ENCODE measurements around the gene CWF19L2. TPM values are rescaled to one million over a fixed set of nuclear protein-coding genes. Genes with fewer than 3 reads are reported as not detected.

The CWF19L2 gene
- total RNA-seq, 1 donor from 2014 or later = 7.5 TPM

GRCh38 chr11:107493117-107493516 lies 35.5 kb upstream of the CWF19L2 start:
- DNase-seq (ENCODE audit: low read depth) = peak; percentile 55
- TF ChIP-seq, protein P1, sequence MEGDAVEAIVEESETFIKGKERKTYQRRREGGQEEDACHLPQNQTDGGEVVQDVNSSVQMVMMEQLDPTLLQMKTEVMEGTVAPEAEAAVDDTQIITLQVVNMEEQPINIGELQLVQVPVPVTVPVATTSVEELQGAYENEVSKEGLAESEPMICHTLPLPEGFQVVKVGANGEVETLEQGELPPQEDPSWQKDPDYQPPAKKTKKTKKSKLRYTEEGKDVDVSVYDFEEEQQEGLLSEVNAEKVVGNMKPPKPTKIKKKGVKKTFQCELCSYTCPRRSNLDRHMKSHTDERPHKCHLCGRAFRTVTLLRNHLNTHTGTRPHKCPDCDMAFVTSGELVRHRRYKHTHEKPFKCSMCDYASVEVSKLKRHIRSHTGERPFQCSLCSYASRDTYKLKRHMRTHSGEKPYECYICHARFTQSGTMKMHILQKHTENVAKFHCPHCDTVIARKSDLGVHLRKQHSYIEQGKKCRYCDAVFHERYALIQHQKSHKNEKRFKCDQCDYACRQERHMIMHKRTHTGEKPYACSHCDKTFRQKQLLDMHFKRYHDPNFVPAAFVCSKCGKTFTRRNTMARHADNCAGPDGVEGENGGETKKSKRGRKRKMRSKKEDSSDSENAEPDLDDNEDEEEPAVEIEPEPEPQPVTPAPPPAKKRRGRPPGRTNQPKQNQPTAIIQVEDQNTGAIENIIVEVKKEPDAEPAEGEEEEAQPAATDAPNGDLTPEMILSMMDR (conservative IDR thresholded peaks at IDR 0.05; ENCODE audit: low read depth, low read length) = no peak

GRCh38 chr11:107490836-107491235 lies 33.2 kb upstream of the CWF19L2 start:
- TF ChIP-seq, protein P1 (conservative IDR thresholded peaks at IDR 0.05; ENCODE audit: low read depth, low read length) = no peak
- no peak overlapping the region for H3K4me3 ChIP-seq (ENCODE audit: low read depth, low read length)
- no peak for DNase-seq (ENCODE audit: low read depth)

More at GRCh38 chr11:107493117-107493516, 35.5 kb upstream of the CWF19L2 start:
- H3K4me3 ChIP-seq (ENCODE audit: low read depth, low read length) = no peak overlapping the region

DNA sequence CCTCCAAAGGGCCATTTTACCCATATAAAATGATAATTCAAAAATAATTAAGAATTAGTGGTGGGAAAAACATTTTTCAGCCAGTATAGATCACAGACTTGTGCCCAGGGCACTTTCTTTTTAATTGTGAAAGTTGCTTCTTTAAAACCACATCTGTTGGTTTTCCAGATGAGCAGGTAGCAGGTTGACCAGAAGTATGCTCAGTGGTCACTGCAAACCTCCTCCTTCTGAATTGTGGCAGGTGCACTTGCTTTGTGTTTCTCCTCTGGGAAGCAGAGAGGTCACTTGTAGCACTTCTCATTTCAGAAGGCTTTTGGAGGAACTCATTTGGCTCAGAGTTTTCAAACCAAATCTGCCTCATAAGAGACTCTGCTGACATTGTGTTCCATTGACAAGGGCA lies 24.6 kb upstream of the CWF19L2 start:
- TF ChIP-seq, protein P1 (conservative IDR thresholded peaks at IDR 0.05; ENCODE audit: low read depth, low read length) = no peak
- no peak for DNase-seq (ENCODE audit: low read depth)

GRCh38 chr11:107478922-107479321 lies 21.3 kb upstream of the CWF19L2 start:
- TF ChIP-seq, protein P1 (conservative IDR thresholded peaks at IDR 0.05; ENCODE audit: low read depth, low read length) = no peak
- DNase-seq (ENCODE audit: low read depth) = no peak
- H3K4me3 ChIP-seq (ENCODE audit: low read depth, low read length) = no peak overlapping the region

More for the DNA sequence above, 24.6 kb upstream of the CWF19L2 start:
- no peak overlapping the region for H3K4me3 ChIP-seq (ENCODE audit: low read depth, low read length)

GRCh38 chr11:107477820-107478219 lies 20.2 kb upstream of the CWF19L2 start:
- DNase-seq (ENCODE audit: low read depth) = no peak
- TF ChIP-seq, protein P1 (conservative IDR thresholded peaks at IDR 0.05; ENCODE audit: low read depth, low read length) = no peak
- no peak overlapping the region for H3K4me3 ChIP-seq (ENCODE audit: low read depth, low read length)

DNA sequence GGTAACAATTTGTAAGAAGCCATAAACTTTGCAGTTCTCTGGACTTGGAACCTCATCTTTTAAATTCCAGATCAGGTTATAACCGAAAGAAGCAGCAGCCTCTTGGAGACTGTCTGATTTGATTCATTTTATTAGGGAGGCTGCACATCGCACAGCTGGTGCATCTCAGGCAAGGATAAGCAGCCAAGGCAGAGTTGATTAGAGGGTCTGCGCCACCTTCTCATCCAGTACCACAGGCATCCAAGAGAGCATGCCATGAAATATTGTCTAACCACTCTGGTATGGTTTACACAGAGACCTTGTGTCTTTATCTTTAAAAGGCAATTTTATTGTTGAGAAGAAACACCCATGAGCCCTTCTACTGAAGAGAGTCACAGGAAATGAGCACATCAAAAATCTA lies 16.2 kb upstream of the CWF19L2 start:
- DNase-seq (ENCODE audit: low read depth) = no peak
- TF ChIP-seq, protein P1 (conservative IDR thresholded peaks at IDR 0.05; ENCODE audit: low read depth, low read length) = no peak
- no peak overlapping the region for H3K4me3 ChIP-seq (ENCODE audit: low read depth, low read length)

GRCh38 chr11:107472966-107473365 lies 15.3 kb upstream of the CWF19L2 start:
- H3K4me3 ChIP-seq (ENCODE audit: low read depth, low read length) = no peak overlapping the region
- TF ChIP-seq, protein P1 (conservative IDR thresholded peaks at IDR 0.05; ENCODE audit: low read depth, low read length) = no peak
- no peak for DNase-seq (ENCODE audit: low read depth)

All from epithelial cell of proximal tubule (primary cell).